Testis (tissue), 2 donors: Measurements from ENCODE around the gene CDK14.

Source experiments
- POLR2A ChIP-seq: fragments of 450-650 bp; IDR thresholded peaks from one replicate; pipeline ENCODE4 v1.6.1; 2017; ENCODE audit warnings: antibody characterized with exemption, mild to moderate bottlenecking, moderate library complexity
- TF ChIP-seq, protein P1 (sequence below), 3 experiments: fragments of 450-650 bp in 2 of 3; fragments of 200-600 bp in 1 of 3; sonication (generic) in 1 of 3; IDR thresholded peaks; one replicate each; pipeline ENCODE4 v1.5.1; 2016 to 2019; ENCODE audit warnings: antibody characterized with exemption in 3 of 3, mild to moderate bottlenecking in 2 of 3, moderate library complexity in 1 of 3

DNA sequence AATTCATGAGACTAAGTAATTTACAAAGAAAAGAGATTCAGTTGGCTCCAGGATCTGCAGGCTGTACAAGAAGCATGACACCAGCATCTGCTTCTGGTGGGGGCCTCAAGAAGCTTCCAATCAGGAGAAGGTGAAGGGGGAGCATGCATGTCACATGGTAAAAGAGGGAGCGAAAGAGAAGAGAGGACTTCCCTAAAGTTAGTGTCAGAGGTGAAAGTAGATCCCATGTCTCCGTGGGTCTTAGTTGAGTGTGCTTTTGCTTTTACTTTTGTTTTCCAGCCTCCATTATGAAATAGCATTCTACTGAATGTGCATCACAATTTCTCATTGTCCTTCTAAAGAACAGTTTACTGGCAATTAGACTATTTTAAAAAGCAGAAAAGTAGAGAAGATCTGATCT is 454.6 kb downstream of the CDK14 start:
- TF ChIP-seq, protein P1, sequence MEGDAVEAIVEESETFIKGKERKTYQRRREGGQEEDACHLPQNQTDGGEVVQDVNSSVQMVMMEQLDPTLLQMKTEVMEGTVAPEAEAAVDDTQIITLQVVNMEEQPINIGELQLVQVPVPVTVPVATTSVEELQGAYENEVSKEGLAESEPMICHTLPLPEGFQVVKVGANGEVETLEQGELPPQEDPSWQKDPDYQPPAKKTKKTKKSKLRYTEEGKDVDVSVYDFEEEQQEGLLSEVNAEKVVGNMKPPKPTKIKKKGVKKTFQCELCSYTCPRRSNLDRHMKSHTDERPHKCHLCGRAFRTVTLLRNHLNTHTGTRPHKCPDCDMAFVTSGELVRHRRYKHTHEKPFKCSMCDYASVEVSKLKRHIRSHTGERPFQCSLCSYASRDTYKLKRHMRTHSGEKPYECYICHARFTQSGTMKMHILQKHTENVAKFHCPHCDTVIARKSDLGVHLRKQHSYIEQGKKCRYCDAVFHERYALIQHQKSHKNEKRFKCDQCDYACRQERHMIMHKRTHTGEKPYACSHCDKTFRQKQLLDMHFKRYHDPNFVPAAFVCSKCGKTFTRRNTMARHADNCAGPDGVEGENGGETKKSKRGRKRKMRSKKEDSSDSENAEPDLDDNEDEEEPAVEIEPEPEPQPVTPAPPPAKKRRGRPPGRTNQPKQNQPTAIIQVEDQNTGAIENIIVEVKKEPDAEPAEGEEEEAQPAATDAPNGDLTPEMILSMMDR (IDR thresholded peaks at IDR 0.05) = no peak
- TF ChIP-seq POLR2A = no peak
